HG03175 (cell line): ENCODE measurements around the gene GGCX.
"Not testable (repeated sequence)": the region's sequence is repeated elsewhere in the genome, so short reads cannot be mapped to it uniquely, and the experiment has no call there.

Experiments
- ATAC-seq: cut with Tn5 transposase; IDR thresholded peaks from one replicate; pipeline ENCODE4 v1.9.1; 2021; ENCODE audit warnings: mild to moderate bottlenecking, moderate library complexity; ENCODE audit not compliant: unreplicated experiment

The GGCX gene

DNA sequence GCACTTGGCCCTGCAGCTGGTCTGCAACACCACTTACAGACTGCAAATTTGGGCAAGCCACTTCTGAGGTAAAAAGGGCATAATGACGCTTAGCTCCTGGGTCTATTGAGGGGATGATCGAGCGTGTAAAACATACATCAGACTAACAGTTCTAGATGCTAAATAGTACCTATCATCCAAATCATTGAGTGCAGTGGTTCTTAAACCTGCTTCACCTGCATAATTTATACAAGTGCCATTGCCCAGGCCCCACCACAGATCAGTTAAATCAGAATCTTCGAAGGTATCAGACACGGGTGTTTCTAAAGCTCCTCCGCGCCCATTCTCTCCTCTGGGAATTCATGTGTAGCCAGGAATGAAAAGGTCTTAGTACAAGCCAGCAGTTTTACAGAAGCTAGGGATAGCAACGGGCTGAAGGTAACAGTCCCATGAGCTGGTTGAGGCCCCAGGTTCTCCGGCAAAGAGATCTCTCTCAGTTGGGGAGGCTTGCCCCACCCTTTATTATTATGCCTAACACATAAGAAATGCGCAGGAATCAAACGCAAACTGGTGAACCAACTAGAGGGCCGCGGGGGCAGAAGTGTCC is 33.5 kb upstream of the GGCX start:
- no peak for ATAC-seq

DNA sequence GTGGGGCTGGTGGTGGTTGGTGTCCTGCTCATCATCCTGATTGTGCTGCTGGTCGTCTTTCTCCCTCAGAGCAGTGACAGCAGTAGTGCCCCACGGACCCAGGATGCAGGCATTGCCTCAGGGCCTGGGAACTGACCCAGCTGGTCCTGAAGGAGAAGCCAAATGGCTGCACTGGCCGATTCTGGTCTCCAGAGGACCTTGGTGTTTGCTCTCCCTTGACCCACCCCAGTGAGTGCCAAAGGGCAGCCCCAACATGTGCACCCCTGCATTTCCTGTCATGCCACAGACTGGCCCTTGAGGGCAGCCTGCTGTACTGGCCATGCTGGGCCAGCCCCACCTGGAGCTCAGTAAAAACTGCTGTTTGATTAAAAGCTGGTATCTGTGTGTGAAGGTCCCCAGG is 31.7 kb upstream of the GGCX start:
- ATAC-seq, result no peak

DNA sequence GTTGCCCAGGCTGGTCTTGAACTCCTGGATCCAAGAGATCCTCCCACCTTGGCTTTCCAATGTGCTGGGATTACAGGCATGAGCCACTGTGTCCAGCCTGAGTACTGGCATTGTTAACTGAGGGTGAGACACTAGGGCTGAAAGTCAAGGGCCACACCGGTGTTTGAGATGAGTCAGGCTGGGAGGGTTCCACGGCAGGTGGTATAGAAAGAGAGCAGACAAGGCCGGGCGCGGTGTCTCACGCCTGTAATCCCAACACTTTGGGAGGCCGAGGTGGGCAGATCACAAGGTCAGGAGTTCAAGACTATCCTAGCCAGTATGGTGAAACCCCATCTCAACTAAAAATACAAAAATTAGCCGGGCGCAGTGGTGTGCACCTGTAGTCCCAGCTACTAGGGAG is 31.0 kb upstream of the GGCX start:
- not testable (repeated sequence) for ATAC-seq

DNA sequence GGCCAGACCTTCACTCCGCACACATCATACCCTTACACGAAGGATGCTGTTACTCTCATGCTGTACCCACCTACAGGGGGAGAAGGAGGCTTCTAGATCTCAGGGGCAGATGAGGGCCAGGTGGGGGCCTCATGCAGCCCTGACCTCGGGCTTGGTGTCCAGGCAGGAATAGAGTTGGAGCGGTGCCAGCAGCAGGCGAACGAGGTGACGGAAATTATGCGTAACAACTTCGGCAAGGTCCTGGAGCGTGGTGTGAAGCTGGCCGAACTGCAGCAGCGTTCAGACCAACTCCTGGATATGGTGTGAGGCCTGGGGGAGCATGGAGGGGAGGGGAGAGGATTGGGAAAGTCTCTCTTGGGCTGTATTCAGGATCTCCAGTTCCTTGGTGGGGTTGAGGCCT is 30.3 kb upstream of the GGCX start:
- no peak for ATAC-seq

DNA sequence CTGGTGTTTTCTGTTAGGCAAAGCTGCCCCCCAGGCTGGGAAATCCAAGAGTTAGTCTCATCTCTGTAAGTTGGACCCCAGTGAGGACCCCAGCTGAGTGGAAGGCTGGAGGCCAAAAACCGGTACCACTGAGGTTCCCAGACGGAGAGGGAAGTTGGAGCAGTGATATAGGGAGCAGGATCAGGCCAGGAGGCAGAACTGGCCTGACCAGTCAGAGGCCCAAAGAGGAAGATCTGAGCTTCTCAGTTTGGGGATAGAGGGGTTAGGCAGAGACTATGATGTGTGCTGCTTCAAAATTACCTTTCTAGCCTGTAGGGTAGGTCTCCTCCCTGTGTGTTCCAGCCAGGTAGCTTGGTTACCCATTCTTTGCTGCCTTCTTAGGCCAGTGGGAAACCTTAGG is 29.7 kb upstream of the GGCX start:
- no peak for ATAC-seq

DNA sequence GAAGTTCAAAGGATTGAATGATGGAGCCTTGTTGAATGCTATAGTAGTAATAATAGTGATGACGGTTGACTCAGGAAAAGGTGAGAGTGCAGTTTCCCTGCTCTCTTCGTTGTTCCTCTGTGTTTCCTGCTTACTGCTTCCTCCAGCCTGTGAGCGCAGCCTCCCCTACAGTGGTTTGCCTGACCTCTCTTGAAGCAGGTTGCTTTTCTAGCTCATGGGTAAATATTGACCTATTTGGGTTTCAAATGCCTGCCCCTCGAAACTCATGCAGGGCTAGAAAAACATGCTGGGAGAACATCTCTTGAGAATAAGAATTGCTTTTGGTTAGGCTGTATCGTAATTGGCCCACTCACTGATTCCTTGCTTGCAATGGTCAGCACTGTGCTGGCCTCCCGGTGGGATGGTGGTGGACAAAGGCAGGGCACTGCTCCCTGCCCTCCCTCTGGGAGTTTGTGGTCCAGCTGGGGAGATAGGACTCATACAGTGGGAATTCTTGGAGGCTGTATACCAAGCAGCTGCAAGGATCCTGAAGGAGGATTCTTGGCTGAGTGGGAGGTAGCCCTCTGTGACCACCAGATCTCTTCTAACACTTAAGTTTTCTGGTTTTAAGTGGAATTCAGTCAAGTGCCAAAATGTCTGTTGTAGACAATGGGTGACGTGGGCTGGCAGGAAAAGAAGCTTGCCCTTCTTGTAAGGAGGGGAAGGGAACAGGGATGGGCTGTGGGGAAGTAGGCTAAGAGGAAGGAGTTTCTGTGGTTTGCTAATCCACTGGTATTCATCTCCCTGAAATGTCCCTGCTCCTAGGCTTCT is 28.9 kb upstream of the GGCX start:
- no peak for ATAC-seq

DNA sequence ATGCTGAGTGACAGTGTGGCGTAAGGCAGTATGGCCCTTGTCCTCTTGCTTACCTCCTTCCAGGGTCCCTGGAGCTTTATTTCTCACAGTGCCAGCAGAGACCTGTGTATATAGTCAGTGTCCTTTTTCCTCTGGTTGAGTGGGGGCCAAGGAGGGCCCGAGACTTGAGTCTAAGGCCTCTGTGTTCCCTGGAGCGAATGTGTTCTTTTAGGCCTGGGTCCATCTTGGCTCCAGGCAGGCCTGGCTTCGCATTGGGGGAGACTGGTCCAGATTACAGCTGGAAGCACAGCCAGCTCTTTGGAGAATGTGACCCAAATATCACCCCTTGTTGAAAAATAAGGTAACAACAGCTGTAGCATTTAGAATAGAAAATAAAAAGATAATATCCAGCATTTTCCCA is 27.9 kb upstream of the GGCX start:
- ATAC-seq, result no peak

DNA sequence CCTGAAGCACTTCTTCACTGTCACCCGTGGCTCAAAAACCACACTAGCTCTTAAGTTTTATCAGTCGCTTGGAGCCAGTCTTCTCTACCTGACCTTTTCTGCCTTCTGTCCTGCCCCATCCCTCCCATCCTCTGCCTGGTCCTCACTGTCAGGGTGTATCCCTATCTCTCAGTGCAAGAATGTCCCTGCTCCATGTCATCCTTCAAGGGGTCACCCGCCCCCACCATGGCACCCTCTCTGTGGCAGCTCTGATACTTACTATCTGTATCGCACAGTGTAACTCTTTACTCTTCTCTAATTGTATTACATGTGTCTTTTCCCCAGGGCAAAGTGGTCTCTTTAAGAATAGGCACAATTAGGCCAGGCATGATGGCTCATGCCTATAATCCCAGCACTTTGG is 27.4 kb upstream of the GGCX start:
- no peak for ATAC-seq

DNA sequence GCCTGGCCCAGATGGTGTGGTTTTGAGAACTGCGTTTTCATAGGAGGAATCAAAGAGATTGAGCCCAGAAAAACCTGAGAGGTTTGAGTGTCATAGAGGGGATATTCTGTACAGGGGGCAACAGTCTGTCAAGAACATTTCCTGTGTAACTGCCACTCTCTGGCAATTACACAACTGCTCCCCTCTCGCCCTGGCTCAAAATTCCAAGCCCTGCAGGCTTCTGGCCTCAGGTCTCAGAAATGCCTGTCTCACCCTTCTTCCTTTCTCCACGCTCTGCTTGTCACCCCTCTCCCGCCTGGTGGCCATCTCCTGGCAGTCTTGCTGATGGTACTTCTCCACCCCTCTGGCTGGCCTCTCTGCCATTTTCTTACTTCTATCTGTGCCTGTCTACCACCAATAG is 26.9 kb upstream of the GGCX start:
- ATAC-seq, result no peak

DNA sequence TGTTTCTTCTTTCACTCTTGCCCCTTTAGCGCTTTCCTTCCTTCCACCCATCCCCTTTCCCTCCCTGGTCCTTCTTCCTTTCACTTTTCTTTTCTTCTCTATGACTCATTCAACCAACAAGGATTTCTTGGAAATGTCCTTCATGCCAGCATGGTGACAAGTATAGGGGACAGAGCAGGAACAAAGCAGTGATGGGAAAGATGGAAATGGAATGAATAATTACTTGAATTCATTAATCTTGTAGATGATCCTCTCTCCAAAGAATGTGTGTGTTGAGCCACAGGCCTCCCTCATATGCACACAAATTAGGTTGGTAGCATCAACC is 24.4 kb upstream of the GGCX start:
- ATAC-seq, result no peak

DNA sequence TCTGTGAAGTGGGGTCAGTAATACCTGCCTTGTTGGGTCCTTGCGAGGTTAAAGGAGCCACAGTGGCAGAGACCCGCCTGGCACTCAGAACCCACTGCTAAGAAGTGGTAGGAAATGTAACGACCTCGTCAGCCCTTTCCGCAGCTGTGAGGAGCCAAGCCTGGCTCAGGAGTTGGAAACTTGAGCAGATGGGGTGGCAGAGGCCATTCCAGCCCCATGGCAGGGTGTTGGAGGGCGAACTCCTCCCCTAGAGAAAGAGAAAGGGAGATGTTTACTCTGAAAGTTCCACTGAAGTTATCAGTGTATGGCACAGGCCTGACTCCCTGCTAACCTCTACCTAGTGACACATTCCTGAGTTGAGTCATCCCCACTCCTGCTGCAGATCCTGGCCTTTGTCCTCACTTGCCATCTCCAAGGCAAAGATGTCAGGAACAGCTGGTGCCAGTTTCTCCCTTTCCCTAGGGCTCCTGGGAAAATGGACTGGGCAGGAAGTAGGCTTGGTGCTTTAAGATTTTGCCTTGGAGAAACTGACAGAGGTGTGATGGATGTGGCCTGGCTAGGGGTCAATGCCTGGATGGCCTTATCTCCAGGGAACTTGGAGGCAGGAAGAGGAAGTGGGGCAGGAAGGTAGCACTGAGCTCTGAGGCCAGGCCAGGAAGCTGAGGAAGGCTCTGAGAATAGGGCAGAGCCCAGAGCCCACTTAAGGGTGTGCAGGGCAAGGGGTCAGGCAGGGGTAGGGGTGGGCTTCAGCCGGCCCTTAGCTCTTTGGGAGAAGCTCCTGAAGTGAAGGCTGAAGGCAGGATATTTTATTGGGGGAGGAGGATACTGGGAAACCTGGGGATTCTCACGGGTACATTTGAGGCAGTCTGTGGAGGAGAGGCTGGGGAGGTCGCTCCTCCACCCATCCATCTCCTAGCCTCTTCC is 23.8 kb upstream of the GGCX start:
- ATAC-seq, result no peak

DNA sequence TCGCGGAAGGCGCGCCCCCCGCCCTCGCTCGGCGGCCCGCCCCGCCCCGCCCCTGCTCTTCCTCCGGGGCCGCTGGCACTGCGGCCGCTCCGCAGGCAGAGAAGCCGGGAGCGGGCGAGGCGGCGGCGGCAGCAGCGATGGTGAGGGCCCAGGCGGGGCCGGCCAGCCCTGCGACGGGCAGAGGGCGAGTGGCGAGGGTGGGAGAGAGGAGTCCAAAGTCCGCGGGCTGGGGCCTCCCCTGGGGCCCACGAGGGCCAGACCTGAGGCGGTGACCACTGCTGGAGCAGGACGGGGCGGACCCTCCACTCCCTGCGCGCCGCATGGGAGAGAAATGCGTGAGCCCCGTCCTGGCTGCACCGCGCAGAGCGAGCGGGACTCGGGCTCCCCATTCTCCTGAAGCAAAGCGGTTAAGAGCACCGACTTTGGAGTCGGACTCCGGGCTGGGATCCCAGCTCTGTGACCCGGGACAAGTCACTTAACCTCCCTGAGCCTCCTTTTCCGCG is 23.1 kb upstream of the GGCX start, which contains the start of gene VAMP5:
VAMP5 (plus strand) TSS at position 78 of the 503 bp plus-strand sequence; CDS start at position 138, 60 bp downstream.
- ATAC-seq, result no peak

DNA sequence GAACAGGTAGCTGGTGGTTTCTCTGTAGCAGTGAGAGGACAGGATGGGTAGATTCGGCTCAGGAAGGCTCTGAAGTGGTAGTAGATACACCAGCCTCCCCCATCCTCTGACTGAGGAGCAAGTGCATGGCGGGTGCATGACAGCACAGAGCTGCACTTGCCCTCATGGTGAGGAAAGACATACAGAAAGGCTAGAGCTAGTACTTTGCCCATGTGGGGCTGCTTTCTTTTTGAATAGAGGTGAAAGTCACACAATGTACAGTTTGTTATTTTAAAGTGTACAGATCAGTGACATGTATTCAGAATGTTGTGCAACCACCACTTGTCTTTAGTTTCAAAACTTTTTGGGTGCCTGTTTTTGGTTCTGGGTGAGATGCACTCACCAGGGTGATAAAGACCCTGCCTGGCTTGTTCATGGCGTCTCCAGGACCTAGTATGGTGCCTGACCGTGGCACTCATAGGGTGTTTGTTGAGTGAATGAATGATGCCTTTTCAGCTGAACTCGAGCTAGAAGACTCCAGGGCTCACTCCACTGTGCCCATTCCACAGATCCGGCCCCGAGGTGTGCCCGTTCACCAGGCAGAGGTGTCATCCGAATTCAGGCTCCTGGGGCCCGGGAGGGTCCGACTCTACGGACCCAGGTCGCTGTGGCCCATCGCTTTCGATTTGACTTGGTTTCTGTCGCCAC is 22.5 kb upstream of the GGCX start:
- peak; percentile 57 for ATAC-seq

DNA sequence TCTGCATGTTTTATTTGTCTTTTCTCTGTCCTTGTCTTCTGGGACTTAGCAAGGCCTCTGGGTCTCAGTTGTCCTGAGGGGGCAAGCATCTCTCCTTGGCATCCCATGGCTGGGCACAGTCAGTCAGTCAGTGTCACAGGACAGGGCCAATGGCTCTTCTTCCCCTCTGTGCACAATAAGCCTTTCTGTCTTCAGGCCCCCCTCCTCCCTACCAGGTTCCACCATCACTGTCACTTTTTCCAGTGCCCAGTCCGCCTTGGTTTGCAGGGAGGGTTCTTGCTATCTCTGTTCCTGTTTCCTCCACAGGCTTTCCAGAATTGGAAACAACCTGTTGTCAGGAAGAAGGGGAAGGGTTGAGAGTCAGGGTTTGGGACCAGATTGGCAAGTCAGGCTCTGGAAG is 21.2 kb upstream of the GGCX start:
- ATAC-seq, result no peak

DNA sequence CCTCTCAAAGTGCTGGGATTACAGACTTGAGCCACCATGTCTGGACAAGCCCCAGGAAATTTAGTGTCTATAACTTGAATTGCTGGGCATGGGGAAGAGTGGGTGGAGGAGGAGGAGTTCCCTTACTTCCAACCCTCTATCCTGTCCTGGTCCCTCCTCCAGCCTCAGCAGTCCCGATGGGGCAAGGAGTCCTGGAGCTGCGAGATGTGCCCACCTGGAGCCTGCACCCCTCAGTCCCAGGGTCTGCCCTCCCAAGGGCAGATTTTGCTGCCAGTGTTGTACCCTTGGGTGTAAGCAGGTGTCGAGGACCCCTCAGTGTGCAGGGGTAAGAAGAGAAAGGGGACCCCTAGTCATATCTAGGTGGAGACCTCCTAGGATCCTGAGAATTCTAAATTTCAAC is 18.9 kb upstream of the GGCX start:
- ATAC-seq, result no peak

DNA sequence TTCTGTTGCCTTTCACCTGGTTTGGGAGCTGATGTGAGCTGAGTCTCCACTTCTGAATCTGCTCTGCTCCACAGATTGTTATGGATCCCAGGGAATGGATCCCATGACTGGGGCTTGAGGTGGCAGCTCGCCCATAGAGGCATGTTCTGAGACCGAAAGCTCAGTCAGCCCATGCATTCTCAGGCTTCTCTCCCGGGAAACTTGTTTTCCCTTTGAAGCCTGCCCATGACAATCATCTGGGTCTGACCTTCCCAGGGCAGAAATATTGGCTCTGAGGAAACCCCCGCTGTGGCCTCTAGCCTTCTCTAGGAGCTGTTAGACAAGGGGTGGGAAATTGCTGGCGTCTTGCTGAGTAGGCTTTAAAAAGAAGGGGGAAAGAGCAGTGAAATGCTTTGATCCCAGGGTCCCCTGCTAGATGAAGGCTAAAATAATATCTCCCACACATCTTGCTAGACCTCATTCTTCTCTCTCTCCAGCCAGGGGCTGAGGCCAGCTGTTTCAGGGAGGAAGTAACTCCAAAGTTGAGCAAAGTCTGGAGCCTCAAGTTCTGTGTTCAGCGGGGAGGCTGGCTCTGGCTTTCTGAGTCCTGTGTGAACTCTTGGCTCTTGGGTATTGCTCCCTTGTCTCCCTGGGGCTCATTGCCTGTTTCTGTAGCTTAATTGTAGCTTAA is 18.1 kb upstream of the GGCX start:
- no peak for ATAC-seq

DNA sequence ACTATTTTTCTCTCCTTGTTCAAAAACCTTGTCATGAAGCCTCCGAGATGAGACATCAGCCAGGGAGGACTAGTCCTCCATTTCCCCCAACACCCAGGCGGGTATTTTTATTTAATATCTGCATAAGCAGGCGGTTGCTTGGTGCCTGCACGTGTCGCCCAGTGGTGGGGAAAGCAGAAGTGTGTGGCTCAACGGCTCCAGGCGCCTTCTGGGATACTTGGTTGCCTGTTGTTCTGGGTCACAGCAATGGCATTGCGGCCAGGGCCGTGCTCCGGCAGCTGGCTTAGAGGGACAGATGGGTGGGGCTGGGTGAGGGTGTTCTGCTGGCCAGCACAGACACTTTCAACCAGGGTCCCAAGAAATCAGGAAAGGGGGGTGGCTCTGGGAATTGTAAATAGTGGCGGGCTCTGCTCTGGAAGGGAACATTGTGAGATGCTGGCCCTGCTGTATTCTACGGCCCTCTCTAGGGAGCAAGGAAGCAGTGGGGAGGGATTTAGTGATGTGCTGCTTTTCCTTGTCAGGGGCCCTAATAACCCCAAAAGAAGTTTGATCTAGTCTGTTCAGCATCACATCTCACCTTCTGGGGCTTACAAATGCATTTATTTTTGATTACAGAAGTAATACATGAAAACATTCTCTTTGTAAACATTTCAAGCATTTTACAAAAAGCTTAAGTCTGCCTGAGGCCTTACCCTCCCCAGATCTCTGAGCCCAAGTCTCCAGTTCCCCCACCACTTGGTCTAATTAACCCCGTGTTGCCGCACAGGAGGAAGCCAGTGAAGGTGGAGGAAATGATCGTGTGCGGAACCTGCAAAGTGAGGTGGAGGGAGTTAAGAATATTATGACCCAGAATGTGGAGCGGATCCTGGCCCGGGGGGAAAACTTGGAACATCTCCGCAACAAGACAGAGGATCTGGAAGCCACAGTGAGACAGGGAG is 17.2 kb upstream of the GGCX start:
- peak; percentile 38 for ATAC-seq

DNA sequence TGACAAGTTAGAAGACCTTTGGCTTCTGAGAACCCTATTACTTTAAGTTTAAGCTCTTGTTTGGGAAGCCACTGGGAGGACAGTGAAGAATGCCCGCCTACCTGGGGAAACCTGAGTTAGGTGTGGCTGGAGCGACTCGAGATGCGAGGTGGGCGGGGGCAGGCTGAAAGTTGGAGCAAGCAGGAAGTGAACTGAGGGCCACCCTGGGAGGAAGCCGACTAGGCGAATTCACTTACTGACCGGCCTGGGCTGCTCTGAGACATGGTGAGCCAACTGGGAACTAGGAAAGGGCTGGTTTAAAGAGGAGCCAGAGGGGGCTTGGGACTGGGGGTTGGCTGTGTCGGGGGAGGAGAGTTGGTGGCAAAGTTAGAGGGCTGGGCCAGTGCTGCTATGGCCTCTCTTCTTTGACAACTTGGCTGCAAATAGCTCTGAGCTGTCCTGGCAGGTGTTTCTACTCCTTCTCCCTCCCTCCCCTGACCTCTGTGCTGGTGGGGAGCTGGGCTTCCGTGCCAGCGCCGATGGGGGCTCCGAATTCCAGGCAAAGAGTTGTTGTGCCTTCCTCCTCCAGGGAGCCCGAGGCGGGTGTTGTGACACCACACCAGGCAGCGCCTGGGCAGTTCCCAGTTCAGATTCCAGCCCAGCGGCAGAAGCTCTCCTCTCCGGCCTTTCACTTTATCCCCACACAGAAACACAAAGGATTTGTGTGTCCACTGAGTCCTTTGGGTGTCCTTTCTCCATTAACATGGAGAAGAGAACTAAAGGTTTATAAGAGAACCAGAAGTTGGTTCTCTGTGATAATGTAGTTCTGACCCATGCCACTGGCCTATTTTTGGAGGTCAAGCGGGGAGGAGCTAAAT is 16.3 kb upstream of the GGCX start, which contains the start of gene VAMP8:
VAMP8 (plus strand) TSS at position 201 of the 857 bp plus-strand sequence; CDS start at position 262, 61 bp downstream.
- peak; percentile 58 for ATAC-seq
